Erythroblast (primary cell): ENCODE data around the gene ADARB2.

Experiments
- GATA1 ChIP-seq: IDR thresholded peaks from 2 replicates; pipeline ENCODE4 v1.6.1; 2011; ENCODE audit warnings: low read depth, mild to moderate bottlenecking, control low read depth, low read length, moderate library complexity
- POLR2A ChIP-seq: IDR thresholded peaks from 2 replicates; pipeline ENCODE4 v1.6.1; 2011; ENCODE audit warnings: mild to moderate bottlenecking, low read length

- TF ChIP-seq POLR2A (no peak), GATA1 (no peak)
Measured at GRCh38 chr10:1171586-1171985, 565.7 kb downstream of the ADARB2 start.
